Renal cortical epithelial cell (primary cell): ENCODE measurements around the gene ADD1. TPM values are rescaled to one million over a fixed set of nuclear protein-coding genes. Genes with fewer than 3 reads are reported as not detected.

Source experiments
- DNase-seq: peaks from one replicate; pipeline ENCODE4 v3.0.0-alpha.2; 2011; ENCODE audit warnings: low read depth
- total RNA-seq: library from RNA; depleted of rRNA; stranded (reverse); fragments of >200 nt; gene quantifications from 2 replicates; pipeline ENCODE4 v1.2.3, GENCODE V29; 2014

ADD1 gene
- total RNA-seq, 1 donor from 2014 or later, result 207 TPM

DNA sequence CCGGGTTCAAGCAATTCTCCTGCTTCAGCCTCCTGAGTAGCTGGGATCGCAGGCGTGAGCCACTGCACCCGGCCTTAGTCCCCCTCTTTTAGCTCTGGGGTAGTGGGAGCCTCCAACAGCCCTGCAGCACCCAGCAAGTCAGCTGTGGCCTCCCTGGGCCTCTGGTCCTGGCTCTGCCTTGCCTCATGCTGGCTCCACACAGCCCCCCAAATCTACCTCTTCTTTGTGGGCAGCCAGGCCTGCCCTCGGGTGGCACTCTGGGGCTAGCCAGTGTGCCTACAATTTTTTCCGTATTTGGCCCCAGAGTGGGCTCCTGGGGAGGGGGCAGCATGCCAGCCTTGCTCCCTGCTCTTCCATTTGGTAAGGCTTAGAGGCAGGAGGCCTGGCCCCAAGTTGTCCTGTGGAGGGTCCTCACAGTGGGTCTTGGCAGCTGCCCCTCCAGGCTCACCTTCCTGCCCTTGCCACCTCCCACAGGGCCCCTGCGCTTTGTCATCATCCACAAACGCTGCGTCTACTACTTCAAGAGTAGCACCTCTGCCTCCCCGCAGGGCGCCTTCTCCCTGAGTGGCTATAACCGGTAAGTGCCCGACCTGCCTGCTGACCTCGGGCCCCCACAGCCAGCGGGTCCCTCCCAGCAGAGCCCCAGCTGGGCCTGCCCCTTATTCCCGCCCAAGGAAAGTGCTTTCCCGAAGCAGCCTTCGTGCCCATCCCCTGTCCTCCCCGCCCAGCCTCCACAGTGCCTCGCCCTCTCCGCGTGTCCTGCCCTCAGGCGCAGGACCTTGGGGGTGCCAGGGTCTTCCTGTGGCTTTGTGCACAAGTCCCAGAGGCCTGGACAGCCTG is 21.0 kb upstream of the ADD1 start:
- no peak for DNase-seq

DNA sequence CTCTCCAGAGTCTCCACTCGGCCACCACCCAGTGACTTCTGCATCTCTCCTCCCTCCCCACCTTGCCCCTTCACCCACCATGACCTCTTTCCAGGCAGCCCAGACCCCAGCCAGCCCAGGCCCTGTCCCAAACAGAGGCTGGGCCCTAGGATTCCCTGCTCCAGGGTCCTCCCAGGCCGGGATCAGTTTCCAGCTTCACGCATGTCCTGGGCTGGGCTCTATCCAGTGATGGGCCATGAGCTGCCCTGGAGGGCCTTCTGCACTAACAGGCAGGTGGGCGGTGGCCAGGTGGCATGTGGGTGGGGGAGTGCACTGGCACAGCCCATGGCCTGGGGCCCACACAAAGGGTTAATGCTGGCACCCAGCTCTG is 20.4 kb upstream of the ADD1 start:
- DNase-seq, result no peak

DNA sequence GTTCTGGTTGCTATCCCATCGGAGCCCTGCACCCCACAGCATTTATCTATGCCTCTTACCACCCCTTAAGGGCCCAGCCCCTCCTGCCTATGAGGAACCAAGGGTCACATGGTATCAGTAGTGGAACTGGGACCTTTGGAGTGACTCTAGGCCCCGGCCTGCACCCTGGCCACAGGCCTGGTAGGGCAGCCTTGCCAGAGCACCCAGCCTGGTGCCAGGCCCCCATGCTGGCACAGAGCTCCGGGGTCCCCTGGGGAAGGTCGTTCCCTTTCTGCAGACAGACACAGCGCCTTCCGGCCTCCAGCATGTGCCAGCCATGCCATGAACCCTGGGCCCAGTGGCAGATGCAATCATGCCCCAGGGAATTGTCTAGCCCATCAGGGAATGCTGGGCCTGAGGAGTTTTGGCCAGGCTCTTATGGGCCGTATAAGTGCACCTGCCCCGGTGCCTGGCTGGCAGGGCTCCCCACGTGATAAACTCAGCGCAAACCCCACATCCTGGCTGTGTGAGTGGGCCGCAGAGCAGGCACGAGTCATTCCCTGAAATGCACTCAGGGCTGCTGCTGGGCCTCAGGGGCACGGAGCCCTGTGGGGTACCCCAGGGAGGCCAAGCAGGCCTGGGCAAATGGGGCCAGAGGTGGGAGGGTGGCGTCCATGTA is 19.8 kb upstream of the ADD1 start:
- no peak for DNase-seq

DNA sequence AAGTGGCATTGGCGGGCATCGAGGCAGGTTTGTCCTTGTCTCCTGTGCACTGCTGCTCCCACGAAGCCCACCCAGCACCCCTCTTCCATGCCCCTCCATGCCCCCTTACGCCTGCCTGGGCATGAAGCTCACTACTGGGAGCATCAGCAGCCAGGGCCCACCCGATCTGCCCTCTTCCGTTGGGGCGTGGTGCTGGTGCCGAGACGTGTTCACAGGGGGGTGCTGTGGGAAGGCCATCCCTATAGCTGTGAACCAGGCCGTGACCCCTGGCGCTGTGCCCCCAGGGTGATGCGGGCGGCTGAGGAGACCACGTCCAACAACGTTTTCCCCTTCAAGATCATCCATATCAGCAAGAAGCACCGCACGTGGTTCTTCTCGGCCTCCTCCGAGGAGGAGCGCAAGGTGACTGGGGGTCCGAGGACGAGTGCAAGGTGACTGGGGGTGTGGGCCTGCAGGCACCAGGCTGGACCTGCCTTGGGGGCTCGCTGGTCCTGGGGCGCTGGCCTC is 19.3 kb upstream of the ADD1 start:
- DNase-seq, result no peak

DNA sequence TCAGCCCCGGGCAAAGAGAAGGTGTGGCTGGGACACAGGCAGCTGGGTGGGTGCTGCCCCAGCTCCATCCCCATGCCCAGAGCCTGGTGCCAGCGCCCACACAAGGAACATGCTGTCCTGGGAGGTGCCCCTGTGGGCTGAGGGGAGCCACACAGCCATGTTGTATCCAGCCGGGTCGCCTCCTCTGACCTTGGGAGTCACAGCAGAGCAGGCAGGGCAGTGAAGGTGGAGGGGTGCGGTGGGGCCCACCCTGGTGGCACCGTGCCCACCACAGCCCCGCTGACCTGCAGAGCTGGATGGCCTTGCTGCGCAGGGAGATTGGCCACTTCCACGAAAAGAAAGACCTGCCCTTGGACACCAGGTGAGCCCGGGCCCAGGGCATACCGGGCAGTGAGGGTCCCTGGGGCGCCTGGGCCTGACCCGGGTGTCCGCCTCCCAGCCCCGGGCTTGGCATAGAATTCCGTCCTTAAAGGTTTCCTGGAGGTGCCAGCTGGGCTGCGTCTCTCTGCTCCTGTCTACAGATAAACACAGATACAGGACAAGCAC is 18.7 kb upstream of the ADD1 start:
- DNase-seq, result no peak

DNA sequence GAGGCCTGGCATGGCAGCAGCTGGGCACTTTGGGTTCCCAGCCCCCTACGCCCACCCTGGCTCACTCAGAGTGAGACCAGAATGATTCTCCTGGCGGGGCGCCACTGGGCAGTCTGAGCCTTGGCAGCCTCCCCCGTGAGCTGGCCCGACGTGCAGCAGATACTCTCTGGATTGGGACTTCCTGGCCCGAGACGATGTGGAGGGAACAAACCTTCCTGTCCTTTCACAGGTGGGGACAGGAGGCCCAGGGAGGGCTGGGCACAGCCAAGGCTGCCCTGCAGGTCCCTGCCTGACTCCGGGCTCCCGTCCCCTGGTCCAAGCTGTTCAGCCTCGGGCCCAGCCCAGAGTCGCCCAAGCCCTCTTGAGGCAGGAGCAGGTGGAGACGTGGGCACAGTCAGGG is 17.9 kb upstream of the ADD1 start:
- no peak for DNase-seq

DNA sequence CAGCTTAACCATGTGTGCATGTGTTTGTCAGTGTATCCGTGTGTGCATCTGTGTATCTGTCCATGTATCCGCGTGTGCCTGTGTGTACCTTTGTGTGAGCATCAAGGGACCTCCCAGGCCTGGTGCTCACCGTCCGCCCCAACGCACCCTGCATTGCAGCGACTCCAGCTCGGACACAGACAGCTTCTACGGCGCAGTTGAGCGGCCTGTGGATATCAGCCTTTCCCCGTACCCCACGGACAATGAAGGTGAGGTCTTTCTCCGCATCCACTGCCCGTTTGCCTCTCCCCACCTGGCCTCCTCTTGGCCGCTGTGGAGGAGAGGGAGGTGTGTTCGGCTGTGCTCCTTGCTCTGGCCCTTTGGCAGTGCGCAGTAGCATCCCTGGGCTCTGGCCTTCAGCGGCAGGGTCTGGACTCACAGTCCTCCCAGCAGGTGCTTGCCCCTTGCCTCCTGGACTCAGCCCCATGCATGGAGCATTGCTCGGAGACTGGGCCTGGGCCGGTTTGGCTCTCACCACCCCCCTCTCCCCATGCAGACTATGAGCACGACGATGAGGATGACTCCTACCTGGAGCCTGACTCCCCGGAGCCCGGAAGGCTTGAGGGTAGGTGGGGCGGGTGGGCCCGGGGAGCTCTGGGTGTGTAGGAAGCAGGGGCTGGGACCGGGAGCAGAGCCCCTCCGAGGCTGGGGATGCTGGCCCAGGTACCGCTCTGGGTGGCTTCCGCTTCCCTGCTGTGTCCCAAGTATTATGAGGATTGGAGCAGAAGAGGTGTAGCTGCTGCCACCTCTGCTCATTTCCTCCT is 16.4 kb upstream of the ADD1 start:
- no peak for DNase-seq

DNA sequence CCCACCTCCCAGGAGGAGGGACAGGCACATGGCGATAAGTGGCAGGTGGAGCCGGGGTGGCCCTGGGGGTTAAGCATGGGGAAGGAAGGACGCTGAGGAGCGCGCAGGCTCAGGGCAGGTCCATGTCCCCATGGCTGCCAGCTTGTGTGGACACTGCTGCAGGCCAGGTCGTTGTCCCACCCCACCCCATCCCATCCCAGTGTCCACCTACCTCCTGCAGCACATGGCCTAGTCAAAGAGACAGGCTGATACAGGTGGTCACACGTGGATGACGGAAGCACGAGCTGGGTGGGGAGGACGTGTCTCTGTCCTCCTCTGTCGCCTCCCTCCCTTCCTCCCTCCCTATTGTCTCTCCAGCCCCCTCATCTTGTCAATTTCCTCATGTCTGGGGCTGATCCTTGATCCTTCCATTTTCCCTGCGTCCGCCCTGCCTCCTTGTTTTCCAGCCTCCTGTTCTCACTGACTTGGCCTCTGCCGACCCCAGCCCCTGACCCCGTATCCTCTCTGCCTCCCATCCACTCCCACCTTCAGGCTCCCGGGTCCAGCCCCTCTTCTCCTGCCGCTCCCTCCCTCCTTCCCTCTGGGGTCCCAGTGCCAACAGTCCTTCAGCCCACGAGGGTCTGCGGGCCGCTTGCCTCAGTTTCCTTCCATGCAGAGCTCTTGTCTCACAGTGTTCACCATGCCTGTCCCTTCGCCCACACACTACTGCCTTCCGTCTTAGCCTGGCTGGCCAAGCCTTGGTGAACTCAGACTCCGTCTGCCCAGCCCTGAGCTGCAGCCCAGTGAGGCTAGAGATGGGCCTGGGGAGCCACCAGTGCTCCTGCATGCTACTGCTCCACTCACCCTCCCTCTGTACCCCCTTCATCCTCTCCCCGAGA is 15.5 kb upstream of the ADD1 start:
- DNase-seq, result no peak

DNA sequence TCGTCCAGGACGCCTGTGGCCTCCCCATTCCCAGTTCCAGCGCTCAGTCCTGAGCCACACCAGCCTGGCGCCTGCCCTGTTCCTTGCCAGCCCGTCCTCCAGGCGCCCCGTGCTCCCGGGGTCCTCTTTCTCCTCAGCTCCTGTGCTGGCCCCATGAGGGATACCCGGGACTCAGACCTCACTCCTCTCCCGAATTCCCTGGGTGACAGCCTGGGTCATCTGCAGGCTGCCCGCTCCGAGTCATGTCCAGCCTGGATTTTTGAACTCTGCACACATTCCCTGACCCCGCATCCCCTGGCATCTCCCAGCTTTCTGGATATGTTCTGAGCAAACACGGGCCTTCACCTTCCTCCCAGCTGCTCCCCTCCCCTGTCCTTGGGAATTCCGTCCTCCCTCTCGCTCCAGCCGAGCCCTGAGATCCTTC is 14.9 kb upstream of the ADD1 start:
- no peak for DNase-seq

DNA sequence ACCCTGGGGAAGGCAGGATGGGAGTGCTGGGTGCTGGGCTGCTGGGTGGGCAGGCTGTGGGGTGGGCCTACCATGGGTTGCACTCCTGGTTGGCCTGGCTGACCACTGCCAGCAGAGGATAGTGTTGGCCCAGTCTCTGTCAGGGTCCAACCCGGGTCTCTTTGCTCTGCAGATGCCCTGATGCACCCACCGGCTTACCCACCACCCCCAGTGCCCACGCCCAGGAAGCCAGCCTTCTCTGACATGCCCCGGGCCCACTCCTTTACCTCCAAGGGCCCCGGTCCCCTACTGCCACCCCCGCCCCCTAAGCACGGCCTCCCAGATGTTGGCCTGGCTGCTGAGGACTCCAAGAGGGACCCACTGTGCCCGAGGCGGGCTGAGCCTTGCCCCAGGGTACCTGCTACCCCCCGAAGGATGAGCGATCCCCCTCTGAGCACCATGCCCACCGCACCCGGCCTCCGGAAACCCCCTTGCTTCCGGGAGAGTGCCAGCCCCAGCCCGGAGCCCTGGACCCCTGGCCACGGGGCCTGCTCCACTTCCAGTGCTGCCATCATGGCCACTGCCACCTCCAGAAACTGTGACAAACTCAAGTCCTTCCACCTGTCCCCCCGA is 14.2 kb upstream of the ADD1 start:
- no peak for DNase-seq

DNA sequence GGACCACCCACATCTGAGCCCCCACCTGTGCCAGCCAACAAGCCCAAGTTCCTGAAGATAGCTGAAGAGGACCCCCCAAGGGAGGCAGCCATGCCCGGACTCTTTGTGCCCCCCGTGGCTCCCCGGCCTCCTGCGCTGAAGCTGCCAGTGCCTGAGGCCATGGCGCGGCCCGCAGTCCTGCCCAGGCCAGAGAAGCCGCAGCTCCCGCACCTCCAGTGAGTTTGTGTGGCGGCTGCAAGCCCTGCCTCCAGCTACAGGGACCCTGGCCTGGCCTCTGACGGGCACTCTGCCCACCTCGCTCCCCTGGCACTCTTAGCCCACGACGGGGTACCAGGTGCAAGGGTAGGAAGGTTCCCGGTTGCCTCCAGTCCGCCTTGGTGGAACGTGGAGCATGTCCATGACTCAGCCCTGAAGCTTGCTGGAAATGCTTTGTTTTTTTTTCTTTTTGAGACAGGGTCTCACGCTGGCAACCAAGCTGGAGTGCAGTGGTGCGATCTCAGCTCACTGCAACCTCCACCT is 13.7 kb upstream of the ADD1 start:
- no peak for DNase-seq

DNA sequence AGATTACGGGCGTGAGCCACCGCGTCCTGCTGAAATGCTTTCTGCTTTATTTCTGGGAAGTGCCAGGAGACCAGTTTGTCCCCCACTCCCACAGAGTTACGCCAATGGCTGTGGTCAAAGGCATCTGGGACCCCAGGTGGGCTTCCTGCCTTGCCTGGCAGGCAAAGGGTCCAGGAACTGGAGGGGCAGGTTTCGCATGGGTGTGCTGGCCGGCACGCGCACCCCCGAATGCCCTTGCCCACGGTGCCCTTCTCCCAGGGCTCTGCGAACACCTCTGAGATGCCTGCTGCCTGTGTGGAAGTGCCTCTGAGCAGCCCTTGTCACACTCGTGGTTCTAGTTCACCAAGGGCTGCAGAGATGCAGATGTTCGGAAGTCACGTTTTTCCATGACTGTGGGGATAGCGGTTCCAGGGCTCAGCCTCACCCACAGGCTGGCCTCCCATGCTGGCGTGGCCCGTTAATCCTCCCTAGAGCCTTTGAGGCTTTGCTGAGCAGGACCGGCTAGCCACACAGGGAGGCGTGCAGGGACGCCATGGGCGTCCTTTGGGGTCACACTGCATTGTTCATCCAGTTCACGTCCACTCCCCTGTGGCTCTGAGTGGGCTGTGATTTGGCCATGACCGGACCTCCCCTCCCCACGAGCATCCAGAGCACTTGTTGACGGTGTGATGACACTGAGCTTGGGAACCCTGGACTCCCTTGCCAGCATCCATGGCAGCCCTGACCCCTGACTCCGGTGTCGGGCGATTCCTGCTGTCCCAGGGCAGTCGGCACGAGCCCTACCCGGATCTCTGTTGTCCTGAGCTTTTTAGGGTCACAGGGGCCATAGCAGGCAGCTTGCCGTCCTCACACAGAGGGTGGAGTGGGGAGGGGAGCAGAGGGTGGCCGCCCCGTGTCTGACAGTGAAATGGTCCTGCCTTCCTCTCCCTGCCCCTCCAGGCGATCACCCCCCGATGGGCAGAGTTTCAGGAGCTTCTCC is 12.7 kb upstream of the ADD1 start:
- no peak for DNase-seq

DNA sequence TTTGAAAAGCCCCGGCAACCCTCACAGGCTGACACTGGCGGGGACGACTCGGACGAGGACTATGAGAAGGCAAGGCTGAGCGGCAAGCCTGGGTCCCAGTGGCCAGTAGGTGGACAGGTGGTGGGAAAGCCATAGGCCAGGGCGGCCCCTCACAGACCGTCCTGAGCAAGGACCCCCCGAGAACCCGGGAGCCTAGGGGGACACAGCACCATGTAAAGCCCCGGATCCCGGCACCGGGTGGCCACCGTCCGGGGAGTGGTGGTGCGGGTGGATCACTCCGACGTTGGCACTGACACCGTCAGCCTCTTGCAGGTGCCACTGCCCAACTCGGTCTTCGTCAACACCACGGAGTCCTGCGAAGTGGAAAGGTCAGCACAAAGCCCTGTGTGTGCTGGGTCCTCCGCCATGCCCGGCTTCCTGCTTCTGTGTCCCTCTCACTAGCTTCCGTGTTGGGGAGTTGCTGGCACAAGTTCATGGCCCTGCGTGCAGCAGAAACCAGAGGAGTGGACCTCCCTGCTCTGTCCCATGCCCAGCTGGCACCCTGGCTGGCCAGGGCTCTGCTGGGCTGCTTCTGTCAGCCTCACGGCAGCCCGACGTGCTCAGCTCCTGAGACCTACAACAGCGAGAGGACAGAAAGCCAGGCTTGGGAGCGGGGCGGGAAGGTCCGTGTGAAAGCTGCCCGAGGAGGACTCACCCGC is 11.9 kb upstream of the ADD1 start:
- no peak for DNase-seq

DNA sequence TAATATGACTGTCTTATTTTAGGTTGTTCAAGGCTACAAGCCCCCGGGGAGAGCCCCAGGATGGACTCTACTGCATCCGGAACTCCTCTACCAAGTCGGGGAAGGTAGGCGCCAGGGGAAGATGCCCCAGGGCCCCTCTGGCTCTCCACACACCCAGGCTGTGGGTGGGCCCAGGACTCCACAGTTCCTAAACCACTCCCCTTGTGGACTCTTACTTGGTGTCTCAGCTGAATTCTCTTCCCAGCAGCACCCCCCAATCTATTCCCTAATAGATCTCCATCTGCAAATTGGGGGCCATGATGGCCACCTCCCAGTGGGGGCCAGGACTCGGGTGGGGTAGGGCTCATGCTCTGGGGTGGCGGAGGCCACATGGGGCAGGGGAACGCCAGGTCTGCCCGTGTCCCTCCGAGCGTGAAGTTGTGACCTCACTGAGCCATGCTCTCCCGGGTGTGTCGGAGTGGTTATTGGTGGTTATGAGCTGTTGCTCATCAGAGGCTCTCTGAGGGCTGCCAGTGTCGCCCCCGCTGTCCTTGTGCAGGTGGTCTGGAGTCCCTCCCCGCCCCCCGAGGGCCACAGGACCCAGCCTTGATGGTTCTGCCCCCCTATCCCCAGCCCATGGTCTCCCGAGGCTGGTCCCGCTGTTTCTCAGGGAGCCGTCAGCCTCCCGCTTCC is 11.2 kb upstream of the ADD1 start:
- no peak for DNase-seq

DNA sequence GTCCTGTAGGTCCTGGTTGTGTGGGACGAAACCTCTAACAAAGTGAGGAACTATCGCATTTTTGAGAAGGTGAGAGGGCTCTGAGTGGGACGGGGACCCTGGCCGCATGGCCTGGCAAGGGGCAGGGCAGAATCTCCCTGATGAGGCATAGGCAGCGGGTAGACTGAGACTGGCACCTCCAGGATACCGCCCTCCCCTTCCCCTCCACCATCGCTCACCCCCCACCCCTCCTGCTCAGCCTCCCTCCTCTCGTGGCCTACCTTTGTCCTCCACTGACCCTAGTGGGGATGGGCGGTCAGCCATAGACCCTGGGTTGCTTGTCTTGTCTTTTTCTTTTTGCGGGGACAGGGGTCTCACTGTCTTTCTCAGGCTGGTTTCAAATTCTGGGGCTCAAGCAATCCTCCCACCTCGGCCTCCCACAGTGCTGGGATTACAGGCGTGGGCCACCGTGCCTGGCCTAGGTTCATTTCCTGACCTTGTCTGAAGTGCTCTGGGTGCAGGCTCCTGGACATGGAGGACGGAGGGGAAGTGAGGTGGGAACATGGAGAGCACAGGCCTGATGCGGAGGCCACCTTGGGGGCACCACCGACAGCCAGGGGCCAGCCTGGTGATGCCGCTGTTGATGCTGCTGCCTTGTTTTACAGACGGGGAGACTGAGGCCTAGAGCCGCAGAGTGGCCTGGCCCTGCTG is 10.5 kb upstream of the ADD1 start:
- no peak for DNase-seq

DNA sequence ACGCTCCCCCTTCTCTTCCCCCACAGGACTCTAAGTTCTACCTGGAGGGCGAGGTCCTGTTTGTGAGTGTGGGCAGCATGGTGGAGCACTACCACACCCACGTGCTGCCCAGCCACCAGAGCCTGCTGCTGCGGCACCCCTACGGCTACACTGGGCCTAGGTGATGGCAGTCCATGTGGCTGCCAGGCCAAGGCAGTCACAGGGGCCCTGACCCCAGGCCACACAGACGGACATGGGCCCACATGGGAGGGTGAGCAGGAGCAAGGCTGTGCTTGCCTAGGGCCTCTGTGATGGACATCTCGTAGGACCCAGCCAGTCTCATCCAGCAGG is 10.0 kb upstream of the ADD1 start:
- DNase-seq, result no peak
